NCI-H748 (cell line): ENCODE data around the gene PLEKHA1.

Experiments used
- DNase-seq: peaks from one replicate; lab custom pipeline; 2025; ENCODE audit not compliant: unreplicated experiment; lab: John Stamatoyannopoulos, UW

The PLEKHA1 gene

DNA sequence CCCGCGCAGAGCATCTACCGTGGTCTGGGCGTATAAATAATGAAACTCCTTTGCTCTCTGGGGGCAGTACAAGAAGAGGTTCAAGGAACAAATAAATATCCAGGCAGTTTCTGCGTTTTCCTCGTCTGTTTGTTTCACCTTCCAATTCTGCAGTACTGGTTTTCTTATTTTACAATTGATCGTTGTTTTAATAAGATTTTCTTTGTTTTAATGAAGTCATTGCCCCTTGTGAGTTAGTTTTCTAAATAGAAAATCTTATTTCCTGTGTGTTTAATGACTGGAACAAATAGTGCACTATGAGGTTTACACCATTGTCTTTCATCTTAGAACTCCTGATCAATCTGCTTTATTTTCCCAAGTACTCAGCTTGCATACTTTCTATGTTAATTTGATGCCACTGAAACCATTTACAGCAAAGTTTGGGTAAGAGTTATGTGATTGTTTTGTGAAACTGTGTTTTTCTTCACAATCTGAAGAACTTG lies 1.2 kb downstream of the PLEKHA1 start:
- DNase-seq, result no peak

DNA sequence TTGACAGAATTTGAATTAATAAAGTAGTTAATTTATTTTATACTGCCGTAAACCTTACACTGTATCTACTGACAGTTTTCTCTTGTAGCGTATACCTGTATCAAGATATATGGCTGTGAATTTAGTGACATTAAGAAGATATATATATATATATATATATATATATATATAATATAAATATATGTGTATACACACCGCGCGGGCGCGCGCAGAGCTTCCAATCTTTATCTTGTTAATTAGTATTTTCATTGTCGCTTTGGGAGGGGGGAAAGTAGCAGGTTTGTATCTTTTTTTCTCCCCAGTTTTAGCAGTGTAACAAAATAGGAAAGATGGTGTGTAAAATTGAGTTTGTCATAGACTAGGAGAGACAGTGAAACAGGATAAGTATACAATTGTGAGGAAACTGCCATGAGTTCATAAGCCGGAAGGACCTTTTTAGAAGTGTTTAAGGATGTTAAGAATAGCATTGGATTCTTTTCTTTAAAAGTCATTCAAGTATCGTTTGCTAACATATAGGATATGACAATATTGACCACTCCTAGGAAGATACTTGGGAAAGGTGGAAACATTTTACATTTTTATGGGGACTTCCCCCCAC lies 2.0 kb downstream of the PLEKHA1 start:
- DNase-seq, result no peak

- DNase-seq, result no peak
These were observed 4.5 kb downstream of the PLEKHA1 start for GRCh38 chr10:122379041-122379440.

DNA sequence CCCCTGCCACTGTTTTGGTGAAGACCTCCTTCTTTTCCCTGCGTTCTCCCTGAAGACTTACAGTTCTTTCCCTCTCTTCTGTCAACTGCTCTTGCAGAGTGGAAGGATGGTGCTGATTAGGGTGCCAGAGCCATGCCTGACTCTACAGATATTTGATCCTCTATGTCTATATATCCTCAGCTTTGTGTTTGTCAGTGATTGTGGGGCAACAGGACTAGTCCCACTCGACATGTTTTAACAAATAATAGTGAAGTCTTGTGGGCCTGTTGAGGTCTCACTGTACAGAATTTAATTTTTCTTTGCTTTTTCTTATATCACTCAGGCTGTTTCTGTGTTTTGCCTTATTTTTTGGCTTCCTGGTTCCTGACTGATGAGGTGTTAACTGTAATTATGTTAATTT lies 5.0 kb downstream of the PLEKHA1 start:
- DNase-seq, result no peak

DNA sequence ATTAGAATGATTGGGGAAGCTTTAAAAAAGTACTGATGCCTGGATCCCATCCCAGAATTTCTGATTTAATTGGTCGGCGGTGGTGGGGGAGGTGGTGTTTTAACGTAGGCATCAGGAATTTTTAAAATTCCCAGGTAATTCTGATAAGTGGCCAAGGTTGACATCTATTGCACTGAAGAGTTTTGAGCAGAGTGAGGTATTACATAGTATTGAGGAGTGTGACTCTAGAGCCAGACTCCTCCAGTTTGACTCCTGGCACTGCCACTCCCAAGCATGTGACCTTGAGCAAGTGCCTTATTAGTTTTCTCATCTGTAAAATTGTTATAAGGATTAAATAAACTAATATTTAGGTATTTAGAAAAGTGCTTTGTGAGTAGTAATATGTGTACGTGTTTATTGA lies 6.2 kb downstream of the PLEKHA1 start:
- no peak for DNase-seq

GRCh38 chr10:122381680-122382079 lies 7.2 kb downstream of the PLEKHA1 start:
- no peak for DNase-seq

DNA sequence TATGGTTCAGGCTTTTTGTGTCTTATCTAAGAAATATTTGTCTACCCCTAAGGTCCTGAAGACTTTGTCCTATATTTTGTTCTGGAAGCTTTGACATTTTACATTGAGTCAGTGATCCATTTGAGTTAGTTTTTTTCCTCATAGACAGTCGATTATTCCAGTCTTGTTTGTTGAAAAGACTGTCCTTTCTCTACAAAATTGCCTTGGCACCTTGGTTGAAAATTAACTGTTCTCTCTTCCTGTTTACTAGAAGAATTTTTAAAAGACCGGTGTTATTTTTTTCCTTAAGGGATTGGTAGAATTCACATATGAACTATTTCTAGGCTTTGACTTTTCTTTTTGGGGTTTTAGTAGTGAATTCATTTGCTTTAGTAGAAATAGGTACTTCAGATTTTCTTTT lies 12.0 kb downstream of the PLEKHA1 start:
- no peak for DNase-seq

GRCh38 chr10:122387572-122387971 lies 13.1 kb downstream of the PLEKHA1 start:
- no peak for DNase-seq

DNA sequence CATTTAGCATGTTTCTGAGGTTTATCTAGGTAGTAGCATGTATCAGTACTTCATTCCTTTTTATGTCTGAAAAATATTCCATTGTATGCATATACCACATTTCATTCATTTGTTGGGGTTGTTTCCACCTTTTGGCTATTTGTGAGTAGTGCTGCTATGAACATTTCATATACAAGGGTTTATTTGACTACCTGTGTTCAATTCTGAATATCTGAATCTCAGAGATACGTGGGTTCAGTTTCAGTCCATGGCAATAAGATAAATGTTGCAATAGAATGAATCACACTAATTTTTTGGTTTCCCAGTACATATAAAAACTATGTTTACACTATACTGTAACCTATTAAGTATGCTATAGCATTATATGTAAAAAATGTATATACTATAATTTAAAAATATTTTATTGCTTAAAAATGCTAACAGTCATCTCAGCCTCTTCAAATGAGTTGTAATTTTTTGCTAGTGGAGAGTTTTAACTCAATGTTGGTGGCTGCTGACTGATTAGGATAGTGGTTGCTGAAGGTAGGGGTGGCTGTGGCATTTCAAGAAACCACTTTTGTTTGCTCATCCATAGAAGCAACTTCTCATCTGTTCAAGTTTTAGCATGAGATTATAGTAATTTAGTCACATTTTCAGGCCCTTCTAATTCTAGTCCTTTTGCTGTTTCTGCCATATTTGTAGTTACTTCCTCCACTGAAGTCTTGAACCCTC lies 13.9 kb downstream of the PLEKHA1 start:
- no peak for DNase-seq

- no peak for DNase-seq
These were observed 15.8 kb downstream of the PLEKHA1 start for GRCh38 chr10:122390271-122390670.

DNA sequence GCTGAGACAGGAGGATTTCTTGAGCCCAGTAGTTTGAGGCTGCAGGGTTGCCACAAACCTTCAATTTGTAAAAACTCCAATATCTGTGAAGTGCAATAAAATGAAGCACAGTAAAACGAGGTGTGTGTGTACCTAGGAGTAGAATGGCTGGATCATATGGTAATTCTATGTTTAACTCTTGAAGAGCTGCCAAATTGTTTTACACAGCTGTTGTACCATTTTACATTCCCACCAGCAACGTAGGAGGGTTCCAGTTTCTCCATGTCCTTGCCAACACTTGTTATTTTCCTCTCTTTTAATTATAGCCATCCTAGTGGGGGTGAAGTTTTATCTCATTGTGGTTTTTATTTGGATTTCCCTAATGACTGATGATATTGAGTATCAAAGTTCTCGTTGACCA lies 16.2 kb downstream of the PLEKHA1 start:
- no peak for DNase-seq

GRCh38 chr10:122391875-122392274 lies 17.4 kb downstream of the PLEKHA1 start:
- DNase-seq, result no peak

DNA sequence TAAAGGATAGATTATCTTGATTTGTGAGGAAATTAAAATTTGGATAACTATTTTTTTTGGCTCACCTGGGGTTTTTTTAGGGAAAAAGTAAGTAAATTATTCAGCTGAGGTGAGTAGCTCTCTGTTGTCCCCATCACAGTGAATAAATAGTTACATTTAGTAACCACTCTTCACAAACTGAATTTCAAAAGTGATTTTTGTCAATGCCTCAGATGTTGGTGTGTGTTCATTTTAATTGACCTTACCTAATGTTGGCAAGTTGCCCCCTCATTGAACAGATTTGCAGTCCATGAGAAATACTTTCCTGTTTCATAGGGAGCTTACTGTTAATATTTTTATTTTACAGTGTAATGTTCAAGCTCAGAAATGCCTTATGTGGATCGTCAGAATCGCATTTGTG lies 18.3 kb downstream of the PLEKHA1 start:
- no peak for DNase-seq

- DNase-seq, result no peak
These were observed 18.8 kb downstream of the PLEKHA1 start for GRCh38 chr10:122393288-122393687.

- no peak for DNase-seq
These were observed 28.1 kb downstream of the PLEKHA1 start for GRCh38 chr10:122402548-122403131.

GRCh38 chr10:122404576-122404975 lies 30.1 kb downstream of the PLEKHA1 start:
- no peak for DNase-seq

GRCh38 chr10:122407375-122408125 lies 33.0 kb downstream of the PLEKHA1 start:
- DNase-seq, result no peak

DNA sequence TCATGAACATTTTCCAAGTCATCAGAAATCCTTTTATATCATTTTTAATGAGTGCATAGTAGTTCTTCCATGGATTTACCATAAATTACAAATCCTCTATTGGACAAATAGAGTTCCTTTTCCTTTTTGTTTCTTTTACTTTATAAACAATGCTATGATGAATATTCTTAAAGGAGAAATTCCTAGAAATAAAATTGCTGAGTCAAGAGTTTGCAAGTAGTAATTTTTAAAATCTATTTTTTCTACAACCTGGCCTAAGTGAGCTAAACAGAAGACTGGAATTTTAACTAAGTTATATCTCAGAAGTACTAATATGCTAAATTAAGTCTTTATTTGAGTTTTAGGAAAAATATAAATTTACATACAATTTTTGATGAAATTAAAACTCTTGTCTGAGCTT lies 38.8 kb downstream of the PLEKHA1 start:
- no peak for DNase-seq

DNA sequence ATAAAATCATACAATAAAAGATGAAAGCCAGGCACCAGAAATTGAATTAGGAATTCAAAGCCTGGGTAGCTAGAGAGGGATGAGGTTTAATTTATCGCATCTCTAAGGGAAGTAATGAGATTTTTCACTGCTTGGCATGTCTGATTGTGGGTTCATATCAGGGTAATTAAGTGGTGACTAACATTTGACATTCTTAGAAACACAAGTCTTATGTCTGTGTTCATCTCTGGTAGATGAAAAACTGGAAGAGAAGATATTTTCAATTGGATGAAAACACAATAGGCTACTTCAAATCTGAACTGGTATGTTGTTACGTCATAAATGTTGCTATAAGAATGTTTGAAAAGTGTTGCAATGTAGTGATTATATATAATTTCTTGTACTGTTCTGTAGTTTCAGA lies 43.2 kb downstream of the PLEKHA1 start:
- no peak for DNase-seq

DNA sequence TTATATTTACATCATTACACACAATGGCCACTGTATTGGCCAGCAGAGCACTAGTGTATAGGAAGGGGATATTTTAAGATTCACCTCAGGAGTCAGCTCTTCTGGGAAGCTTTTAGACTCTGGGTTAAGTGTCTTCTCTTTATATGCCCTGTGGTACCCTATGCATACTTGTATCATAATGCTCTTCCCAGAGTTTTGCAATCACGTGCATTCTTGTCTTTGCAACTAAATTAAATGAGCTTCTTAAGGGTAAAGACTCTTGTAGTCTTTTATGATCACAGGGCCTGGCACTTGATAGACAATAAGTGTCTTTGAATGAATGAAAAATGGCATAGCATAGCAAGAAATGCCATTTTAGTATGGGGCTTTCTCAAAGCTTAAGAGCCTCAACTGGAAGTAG lies 44.5 kb downstream of the PLEKHA1 start:
- no peak for DNase-seq

DNA sequence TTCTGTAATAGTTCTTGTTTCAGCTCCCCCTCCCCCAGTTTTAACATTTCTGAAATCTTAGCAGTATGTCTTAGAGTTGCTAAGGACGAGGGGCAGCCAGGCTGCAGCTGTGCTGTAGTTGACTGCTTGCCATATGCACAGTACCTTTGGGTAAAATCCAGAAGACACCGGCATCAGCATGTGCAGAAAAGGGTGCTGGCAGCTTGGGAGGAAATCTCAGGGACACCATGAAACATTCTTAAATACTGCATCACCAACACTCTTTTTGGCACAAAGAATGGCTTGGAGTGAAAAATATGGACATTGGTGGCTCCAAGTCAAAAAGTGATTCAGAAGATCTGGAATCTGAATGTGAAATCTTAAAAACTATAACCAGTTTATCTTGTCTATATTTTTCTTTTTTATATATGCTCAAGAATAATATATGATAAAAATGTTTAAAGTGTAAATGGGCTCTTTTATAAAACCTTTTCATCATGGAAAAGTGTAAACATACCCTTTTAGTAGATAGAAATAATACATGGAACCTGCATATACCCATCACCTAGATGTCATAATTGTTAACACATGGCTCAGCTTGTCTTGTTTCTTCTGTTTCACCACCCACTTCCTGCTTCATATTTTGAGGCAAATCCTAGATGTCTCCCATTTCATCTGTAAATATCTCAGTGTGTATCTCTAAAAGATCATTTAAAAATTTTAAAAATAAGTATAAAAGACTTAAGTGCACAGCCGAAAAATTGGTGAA lies 45.5 kb downstream of the PLEKHA1 start:
- DNase-seq, result no peak
